ENCODE results near the gene AIFM3.

Gene AIFM3

DNA sequence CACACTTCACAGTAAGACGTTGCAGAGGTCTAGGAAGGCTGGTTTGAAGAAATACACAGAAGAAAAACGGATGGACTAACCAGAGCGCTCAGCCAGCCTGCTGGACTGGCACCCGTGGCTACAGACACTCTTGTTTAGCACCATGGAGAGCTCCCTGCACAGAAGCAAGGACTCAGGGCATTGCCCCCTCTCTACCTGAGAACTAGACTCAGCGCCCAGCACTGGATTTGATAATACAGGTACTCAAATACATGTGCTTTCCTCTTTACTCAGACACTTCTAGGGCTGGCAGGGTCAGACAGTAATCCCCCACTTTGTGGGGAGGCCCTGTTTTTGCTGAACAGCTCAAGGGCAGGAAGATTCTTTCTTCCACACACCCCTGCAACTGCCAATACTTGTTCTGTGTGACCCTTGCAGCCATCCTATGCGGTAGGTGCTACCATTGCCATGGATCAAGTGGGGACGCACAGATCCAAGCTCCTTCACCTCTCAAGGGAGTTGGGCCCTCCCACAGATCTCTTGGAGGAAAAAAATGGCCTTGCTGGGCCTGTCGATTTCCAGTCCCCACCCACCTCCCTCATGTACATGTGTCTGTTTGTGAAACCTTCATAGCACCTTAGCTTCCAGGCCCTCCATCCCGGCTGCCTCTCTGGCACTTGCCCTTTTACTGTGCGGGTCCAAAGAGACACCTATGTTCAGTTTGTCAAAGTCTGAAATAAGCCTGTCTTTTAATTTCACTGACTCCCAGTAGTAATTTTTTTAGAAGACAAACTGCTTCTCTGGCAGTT, 42.8 kb downstream of the AIFM3 start:
- peak; percentile 65 for DNase-seq

DNA sequence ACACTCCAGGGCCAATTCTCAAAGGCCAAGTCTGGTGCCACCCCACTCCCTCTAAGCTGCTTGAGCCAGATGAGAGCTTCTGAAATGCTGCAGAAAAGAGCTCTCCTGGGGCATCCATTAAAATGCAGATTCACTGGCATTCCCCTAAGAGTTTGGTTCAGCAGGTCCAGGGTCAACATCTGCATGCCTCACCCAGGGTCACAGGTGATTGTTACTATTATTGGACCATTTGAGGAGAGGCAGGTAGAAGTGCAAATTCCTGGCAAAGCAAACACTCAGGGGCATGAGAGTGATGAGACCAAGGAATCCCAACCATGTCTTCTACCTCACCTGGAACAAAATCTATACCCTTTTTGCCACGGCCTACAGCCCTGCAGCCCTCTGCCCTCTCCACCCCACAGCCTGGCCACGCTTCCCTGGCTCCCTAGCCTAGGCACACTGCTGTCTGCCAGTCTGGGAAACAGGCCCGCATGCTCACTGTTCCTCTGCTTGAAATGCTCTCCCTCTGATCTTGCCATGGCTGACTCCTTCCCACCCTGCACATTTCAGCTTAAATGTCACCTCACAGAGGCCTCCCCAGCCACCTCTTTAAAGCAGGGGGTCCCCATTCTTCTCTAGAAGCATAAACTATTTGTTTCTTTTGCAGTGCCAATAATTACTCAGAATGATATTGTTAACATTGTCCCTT, 43.5 kb downstream of the AIFM3 start:
- DNase-seq = no peak

DNA sequence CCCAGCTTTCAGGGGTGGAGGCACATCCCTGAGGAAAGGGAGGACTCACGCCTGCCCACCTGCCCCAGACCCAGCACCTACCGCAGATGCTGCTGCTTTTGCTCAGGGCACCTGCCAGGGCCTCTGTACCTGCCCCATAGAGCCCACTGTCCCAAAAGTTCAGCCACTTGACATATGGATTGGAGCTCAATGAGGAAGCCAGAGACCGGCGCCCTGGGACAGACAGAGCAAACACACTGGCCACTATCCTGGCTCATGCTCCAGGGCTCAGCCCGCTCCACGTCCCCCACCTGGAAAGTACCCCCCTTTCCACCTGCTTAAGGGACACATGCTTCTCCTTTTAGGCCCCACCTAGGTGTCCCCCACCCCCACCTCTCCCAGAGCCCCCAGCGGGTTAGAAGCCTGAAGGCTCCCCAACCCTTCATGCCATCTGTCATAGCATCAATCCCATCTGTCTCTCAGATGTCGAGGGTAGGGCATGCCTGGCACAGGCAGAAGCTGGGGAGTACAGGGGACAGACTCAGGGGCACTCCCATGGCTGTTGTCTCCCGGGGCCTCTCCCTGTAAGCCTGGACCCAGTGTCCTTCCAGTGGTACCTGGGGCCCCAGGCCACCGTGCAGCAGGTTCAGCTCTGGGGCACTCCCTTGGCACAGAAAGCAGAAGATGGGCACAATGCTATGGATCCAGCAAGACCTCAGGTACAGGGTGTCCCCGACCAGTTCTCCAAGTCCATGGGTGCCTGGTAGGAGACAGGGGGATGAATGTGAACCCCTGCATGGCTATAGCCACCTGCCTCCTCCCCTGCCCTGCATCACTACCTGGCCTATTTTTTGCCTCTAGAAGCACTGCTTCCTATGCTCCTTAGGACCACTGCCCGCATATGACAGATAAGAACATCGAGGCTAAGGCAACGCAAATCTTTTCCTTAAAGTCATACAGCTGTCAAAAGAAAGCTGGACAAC, 45.7 kb downstream of the AIFM3 start:
- peak; percentile 19 for DNase-seq

DNA sequence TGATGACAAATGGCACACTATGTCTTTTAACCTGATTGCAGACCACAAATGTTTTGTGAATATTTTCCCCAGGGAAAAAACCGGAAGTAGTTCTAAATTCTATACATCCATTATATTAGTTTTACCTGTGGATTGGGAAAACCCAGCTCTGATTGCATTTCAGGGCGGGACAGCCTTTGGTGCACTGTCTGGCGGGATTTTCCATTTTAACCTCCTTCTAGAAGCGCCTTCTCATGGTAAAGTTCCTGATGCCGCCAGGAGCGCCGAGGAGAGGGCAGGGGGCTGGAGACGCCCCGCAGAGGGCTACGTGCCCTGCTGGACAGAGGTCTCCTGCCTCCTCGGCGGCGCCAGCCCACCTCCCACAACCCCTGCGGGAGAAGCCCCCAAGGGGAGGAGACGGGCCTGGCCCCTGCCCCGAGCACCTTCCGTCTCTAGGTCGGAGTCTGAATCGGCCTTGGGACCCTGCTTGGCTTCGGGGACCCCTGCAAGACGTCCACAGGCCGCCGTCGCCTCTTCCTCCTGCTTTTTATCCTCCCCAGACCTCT, 46.7 kb downstream of the AIFM3 start:
- no peak for DNase-seq

DNA sequence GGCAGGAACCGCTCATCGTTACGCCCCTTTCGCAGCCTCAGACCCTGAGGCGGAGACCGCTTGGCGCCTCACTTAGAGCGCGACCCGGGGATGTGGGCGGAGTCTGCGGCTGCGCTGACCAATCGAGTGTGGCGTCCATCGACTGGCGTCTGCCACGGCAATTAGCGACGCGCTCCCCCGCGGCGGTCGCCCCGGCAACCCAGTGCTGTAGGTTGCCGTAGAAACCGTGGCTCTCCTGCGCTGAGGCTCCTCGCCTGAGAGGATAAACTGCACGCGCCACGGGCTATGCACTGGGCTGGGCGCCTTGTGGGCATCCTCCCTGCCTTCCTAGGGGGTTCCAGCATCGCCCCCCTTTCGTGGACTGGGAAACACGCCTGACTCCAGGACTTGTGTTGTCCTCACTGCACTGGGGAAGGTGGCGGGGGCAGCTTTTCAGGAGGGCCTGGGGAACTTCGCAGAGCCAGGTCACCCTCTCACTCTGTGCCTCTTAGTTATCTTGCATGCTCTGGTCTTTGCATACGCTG, 47.2 kb downstream of the AIFM3 start:
- peak; percentile 94 for DNase-seq

DNA sequence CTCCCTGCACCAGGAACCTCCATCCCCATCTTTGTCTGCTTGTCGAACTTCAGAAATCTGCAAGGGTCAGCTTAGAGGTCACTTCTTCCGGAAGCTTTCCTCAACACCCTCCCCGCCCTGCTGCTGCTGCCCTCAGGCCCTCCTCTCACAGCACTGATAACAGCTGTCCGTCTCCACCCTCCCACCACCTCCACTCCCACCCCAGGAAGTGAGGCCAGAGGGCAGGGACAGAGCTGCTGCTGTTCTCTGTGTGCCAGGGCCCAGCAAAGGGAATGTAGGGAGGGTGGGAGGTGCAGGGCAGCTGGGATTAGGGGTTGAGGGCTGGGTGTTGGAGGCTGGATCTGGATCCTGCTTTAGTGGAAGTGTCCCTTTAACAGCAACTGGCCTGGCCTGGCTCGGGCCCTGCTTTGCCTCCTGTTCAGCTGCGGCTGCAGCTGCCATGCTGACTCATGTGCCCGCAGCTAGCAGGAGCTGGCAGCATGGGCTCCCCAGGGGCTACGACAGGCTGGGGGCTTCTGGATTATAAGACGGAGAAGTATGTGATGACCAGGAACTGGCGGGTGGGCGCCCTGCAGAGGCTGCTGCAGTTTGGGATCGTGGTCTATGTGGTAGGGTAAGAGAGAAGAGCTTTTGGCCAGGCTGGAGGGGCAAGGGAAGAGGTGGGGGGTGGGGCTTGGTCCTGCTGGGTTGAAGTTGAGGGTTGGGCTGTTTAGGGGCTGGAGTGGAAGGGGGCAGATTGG, 47.8 kb downstream of the AIFM3 start, which contains the start of gene P2RX6:
Gene P2RX6 (plus strand): TSS at position 440 of the 740 bp plus-strand sequence. CDS start 10 bp downstream, at position 450.
- DNase-seq = peak; percentile 83

DNA sequence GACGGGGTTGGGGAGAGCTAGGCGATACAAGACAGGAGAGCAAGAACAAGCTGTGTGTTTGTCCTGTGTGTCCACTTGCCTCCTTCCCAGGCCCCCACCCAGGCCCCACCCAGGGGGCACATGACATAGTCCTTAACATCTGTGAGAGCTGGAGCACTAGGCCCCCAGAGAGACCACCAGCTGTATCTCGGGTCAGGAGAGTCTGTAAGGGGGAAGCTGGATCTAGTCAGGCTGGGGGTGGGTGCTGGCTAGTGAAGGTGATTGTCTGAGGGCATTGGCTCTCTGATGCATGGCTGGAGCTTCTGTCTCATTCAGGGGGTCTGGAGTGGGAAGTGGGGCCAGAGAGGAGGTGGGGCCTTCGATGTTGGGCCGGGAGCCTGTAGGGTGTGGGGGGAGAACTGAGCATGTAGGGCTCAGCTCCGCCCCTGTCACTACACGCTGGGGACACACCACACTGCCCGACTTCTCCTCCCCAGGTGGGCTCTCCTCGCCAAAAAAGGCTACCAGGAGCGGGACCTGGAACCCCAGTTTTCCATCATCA, 48.5 kb downstream of the AIFM3 start:
- DNase-seq = peak; percentile 35

DNA sequence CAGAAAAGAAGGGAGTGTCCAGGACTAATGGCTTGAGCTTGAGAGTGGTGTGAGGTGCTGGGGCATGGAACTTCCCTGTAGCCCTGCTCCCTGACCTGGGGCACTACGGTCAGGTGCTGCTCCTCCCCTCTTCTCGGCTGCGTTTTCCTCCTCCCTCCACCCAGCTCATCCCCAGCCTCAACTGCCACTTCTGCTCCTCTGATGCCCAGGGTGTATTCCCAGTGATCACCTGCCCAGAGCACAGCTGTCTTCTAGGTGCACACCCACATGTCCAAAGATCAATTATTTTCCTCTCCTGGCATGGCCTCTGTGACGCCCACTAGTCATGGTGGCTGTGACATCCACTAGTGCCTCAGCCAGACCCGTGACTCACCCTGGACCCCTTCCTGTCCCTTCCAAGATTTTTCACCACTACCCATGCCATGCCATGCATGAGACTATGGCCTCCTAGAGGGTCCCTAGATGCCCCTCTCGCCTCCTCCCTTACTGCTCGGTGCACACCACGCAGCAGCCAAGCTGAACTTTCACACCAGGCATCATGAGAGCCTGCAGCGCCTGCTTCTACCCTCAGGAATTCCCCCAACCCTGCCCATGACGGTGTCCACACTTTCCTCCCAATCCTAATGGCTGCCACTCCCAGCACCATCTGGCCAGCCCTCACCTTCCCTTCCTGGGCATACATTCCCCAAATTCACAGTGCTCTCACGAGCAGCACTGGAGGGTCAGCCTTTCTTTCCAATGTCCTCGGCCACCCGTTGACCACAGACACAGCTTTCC, 49.8 kb downstream of the AIFM3 start:
- no peak for DNase-seq

DNA sequence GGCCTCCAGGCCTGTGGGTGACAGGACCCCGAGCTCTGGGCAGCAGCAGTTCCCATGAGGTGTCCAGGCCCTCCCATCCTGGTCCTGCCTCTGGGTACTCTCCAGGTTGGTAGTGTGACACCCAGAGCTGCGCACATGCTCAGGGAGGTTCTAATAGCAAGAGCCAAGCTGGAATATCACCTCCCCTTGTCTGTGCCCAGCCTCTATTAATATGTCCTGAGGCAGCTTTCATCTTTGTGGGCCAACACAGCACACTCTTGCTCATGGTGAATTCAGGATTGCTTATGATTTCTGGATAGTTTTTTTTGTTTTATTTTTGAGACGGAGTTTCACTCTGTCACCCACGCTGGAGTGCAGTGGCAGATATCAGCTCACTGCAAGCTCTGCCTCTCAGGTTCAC, 51.3 kb downstream of the AIFM3 start:
- DNase-seq = no peak

DNA sequence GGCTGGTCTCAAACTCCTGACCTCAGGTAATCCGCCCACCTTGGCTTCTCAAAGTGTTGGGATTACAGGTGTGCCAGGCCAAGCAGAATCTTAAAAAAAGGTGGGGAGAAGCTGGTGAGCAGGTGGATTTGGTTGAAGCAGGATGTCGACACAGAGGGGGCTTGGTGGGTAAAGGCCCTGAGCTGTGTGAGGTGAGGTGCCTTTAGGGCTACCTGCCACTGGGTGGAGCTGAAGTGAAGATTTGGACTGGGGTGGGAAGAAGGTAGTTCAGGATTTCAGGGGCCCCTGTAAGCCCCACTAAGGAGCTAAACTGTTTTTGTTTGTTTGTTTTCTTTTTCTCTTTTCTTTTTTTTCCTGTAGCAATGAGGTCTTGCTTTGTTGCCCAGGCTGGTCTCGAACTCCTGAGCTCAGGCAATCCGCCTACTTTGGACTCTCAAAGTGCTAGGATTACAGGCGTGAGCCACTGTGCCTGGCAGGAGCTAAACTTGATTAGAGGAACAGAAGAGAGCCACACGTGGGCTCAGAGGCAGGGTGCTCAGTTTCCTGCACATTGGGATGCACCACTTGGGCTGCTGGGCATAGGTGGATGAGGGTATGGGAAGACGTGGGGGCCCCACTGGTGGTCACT, 53.9 kb downstream of the AIFM3 start:
- DNase-seq = no peak

DNA sequence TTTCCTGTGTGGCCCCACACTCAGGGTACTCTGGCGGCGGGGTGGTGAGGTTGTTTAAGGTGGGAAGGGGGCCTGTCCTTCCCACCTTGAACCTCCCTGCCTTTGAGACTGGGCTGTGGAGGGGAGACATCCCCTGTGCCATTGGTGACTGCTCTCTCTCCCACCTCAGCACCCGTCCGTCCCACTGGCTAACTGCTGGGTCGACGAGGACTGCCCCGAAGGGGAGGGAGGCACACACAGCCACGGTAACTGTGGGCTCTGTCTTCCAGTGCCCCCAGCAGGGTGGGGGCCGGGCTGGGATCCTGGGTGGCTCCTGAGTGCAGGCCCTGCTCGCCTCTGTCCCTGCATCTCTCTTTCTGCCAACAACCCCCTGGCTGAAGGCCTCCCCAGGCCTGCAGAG, 55.5 kb downstream of the AIFM3 start:
- DNase-seq = no peak

DNA sequence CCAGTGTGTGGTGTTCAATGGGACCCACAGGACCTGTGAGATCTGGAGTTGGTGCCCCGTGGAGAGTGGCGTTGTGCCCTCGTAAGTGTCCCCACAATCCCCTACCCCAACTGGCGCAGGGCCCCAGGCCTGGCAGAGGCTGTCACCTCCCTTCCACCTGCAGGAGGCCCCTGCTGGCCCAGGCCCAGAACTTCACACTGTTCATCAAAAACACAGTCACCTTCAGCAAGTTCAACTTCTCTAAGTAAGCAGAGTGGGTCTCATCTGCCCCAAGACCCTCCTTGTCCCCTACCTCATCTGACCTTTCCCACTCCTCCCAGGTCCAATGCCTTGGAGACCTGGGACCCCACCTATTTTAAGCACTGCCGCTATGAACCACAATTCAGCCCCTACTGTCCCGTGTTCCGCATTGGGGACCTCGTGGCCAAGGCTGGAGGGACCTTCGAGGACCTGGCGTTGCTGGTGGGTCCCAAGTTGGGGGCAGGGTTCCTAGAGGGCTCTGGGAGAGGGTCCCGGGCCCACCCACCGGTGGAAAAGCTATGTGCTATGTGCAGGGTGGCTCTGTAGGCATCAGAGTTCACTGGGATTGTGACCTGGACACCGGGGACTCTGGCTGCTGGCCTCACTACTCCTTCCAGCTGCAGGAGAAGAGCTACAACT, 56.0 kb downstream of the AIFM3 start:
- no peak for DNase-seq

DNA sequence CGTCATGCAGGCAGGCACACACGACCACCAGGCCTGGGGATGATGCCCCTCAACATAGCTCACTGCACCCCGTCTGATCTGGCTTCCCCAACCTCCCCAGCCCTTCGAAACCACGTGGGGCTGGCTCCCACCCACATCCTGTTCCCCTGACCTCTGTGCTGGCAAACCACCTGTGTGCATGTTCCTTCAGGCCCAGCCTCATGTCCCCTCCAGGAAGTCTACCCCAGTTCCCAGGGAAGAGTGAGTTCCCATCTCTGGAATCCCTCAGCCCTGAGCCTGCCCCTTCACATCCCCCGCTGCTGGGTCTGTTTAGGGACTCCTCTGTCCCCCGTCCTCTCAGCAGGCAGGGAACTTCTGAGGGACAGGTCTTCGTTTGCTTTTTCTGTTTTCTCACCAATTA, 58.2 kb downstream of the AIFM3 start:
- no peak for DNase-seq

DNA sequence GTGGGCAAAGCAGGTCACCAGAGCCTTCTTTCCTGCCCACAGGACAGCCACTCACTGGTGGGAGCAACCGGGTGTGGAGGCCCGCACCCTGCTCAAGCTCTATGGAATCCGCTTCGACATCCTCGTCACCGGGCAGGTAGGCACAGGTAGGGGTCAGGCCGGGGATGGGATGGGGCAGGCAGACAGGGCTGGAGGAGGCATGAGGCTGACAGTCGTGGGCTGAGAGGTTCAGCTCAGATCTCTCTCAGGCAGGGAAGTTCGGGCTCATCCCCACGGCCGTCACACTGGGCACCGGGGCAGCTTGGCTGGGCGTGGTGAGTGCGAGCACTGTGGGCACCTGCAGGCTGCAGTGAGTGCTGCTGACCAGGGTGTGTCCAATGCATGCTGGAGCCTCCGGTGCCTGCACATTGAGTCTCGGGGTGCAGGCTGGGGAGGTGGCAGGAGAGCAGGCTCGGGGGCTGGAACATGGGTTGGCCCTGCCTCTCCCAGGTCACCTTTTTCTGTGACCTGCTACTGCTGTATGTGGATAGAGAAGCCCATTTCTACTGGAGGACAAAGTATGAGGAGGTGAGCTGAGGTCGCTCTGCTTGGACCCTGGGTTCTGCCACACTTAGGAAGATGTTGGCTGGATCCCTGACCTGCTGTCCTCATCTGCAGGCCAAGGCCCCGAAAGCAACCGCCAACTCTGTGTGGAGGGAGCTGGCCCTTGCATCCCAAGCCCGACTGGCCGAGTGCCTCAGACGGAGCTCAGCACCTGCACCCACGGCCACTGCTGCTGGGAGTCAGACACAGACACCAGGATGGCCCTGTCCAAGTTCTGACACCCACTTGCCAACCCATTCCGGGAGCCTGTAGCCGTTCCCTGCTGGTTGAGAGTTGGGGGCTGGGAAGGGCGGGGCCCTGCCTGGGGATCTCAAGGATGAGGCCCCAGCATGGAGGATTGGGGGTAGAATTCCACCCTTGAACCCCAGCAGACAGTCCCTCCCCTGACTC, 59.0 kb downstream of the AIFM3 start:
- DNase-seq = no peak

DNA sequence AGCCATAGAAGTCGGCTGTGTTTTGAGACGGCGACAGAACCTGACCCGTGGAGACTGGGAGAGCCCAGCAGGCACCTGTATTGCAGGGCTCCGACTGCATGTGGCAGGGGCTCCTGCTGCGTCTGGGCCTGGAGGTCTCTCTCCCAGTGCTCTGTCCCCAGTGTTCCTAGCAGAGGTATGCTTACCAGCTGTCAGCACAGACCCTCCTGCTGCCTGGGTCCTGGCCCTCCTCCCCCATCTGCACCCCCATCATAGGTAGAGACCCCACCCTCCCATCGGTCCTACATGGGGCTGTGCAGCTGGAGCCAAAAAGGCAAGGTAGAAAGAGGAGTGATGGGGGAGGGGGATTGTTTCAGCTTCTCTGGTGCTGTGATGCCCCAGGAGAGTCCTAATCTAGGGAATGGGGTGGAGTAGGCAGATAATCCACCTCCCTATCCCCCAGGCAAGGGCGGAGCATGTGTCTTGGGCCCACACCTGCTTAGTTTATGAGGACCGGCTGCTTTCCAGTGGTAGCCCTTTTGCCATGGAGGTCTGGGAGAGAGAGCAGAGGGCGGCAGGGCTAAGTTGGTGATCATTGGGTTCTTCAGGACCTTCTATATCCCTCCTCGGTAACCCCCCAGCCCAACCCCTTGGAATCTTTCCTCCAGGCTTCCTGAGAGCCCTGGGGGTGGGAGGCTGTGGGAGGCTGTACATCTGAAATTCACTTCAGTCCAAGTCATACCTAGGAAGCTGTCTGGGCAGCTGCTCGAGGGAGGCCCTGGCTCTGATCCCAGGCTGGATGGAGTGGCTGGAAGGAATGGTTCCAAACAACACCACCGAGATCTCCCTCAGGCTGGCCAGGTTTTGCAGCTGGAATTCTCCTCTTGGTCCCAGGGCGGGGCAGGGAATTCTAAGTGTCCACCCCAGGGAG, 60.0 kb downstream of the AIFM3 start:
- DNase-seq = peak; percentile 71

DNA sequence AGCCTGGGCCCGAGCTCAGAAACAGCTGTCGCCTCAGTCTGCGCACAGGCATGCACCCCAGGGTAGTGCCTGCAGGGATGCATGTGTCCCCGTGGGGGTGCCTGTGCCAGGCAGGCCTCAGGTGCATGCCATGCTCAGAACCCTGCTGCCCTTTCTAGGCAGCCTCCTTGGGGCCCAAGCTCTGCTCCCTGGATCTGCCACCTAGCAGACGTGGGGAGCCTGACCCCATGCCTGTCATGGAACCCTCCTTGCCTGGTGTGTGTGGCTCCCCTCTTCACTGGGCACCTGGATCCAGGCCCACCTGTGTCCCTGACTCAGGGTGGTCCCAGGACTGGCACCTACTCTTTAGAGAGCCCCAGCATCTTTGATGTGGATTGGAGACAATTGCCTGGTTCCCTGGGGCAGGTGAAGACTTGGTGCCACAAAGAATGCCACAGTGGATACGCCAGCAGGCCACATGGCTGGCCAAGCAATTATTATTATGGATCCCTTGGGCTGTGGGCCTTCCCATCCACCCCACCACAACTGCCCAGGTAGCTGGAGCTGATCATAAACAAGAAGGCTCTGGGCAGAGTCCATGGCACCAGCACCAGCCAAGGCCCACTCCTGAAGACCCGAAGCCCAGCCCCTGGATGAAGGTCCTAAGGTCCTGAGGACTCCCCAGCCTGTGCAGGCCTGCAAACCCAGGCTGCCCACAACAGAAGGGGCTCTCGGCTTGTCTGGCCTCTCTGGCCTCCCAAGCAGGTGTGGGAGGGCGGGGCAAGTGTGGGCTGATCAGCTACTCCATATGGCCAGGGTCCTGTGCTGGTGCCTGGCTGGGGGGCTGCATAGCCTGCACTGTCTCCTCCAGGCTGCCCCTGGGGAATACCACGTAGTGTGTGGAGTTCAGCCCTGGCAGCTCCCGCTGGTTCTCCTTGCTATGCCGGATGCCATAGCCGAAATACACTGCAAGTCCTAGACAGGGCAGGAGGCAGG, 61.5 kb downstream of the AIFM3 start:
- DNase-seq = no peak
